ENCODE results near the gene JAKMIP1. TPM values are rescaled to one million over a fixed set of nuclear protein-coding genes. Genes with fewer than 3 reads are reported as not detected.

JAKMIP1 gene
- total and polyA plus RNA-seq, 2 of the 13 experiments (the other 11 are each of a cell fraction or from before 2014, with no cell fraction given) = not detected

GRCh38 chr4:6038711-6039110 lies 161.6 kb downstream of the JAKMIP1 start:
- DNase-seq (ENCODE audit: low spot score) (no peak), ATAC-seq (no peak), FAIRE-seq (no peak)
- CTCF ChIA-PET (ENCODE audit: low intra/inter-chr PET ratio, low total read pairs) = no interaction called here
- no TSS peak for BruUV-seq (replicated peaks)
- intact Hi-C loops (cut with micrococcal nuclease; ENCODE audit: unreplicated experiment) (no loop called here), in situ Hi-C loops (cut with HindIII; ENCODE audit: extremely low pct_ligation_motif_present, low pct_unique_long_range_greater_than_20kb) (no loop called here)
- no peaks in the 10 kb centered on the region for H3K9me3 ChIP-seq (ENCODE audit: low read length)
- no peak overlapping the region for H3K9ac ChIP-seq (ENCODE audit: insufficient read depth, low read depth, low read length)
- H3K27me3 ChIP-seq (ENCODE audit: control insufficient read depth in 1 of 2, insufficient read depth in 2 of 2, low read length in 2 of 2) = peaks cover 0 to 37% of the 10 kb centered on the region in 2 experiments; a peak in 4 of 5 replicates
- no peaks in the 10 kb centered on the region for H3K36me3 ChIP-seq (replicated peaks in 1 of 2; ENCODE audit: control insufficient read depth in 1 of 2, insufficient read depth in 2 of 2, low read length in 2 of 2)
- H4K20me1 ChIP-seq (ENCODE audit: insufficient read depth, low read length) = no peaks in the 10 kb centered on the region
- WGBS (ENCODE audit: low lambda C conversion rate) = no CpG with 5 or more reads among the region's 8 CpGs
- TF ChIP-seq LBX2 (CRISPR knock-in tag; IDR thresholded peaks at IDR 0.05; ENCODE audit: borderline replicate concordance) = no peak
- no peak for TF ChIP-seq ZNF224 (CRISPR knock-in tag; IDR thresholded peaks at IDR 0.05)
- no peak for TF ChIP-seq ZNF703 (CRISPR knock-in tag; IDR thresholded peaks at IDR 0.05; ENCODE audit: borderline replicate concordance)
- no peak for TF ChIP-seq SKIL (CRISPR knock-in tag; IDR thresholded peaks at IDR 0.05; ENCODE audit: borderline replicate concordance)
- no peak for TF ChIP-seq PBX3 (CRISPR knock-in tag; IDR thresholded peaks at IDR 0.05; ENCODE audit: borderline replicate concordance)
- TF ChIP-seq RELA (CRISPR knock-in tag; IDR thresholded peaks at IDR 0.05) = no peak
- no peak for TF ChIP-seq TFAP4 (IDR thresholded peaks at IDR 0.05; ENCODE audit: borderline replicate concordance, low read depth)
- no peak for TF ChIP-seq ZFP36 (IDR thresholded peaks at IDR 0.05; ENCODE audit: borderline replicate concordance, low read depth, low read length, partially characterized antibody)
- TF ChIP-seq ZNF709 (CRISPR knock-in tag; IDR thresholded peaks at IDR 0.05) = no peak
- no peak for TF ChIP-seq GLI4 (CRISPR knock-in tag; IDR thresholded peaks at IDR 0.05; ENCODE audit: borderline replicate concordance)
- no peak for TF ChIP-seq SMYD3 (CRISPR knock-in tag; IDR thresholded peaks at IDR 0.05)
- no peak for TF ChIP-seq HOXA9 (CRISPR knock-in tag; IDR thresholded peaks at IDR 0.05; ENCODE audit: borderline replicate concordance)
- TF ChIP-seq SATB2 (CRISPR knock-in tag; IDR thresholded peaks at IDR 0.05) = no peak
- TF ChIP-seq SAP130 (CRISPR knock-in tag; IDR thresholded peaks at IDR 0.05; ENCODE audit: low read depth) = no peak
- TF ChIP-seq ZFP82 (CRISPR knock-in tag; IDR thresholded peaks at IDR 0.05; ENCODE audit: borderline replicate concordance) = no peak
- H3K4me3 ChIP-seq (replicated peaks in 1 of 3; ENCODE audit: insufficient read depth in 1 of 3, low read depth in 2 of 3, low read length in 3 of 3) = no peak overlapping the region
- H3K4me2 ChIP-seq (ENCODE audit: low read depth, low read length) = no peak overlapping the region
- no peak overlapping the region for H3K27ac ChIP-seq (ENCODE audit: extremely low read length, insufficient read depth, low read length)
- no peaks in the 10 kb centered on the region for H3K4me1 ChIP-seq (ENCODE audit: insufficient read depth, low read length)
- POLR2A ChIA-PET = no interaction called here
- no peaks in the 10 kb centered on the region for H3K79me2 ChIP-seq (ENCODE audit: insufficient read depth, low read length)
- H2AFZ ChIP-seq (ENCODE audit: low read length) = no peak overlapping the region
